Left cardiac atrium (tissue), 4 donors: ENCODE results near the gene CREBBP. TPM values are rescaled to one million over a fixed set of nuclear protein-coding genes. Genes with fewer than 3 reads are reported as not detected.

Experiments used
- ATAC-seq, 2 donors: fragments of 200-7000 bp; cut with Tn5 transposase; one replicate each; pipeline ENCODE4 v1.9.1; 2020; ENCODE audit warnings: mild to moderate bottlenecking in 2 of 2, moderate library complexity in 2 of 2
- DNase-seq: peaks from one replicate; pipeline ENCODE4 v3.0.0-alpha.2; 2020
- intact Hi-C, 2 donors: fragments of 100-400 bp; cut with DNase I; formaldehyde crosslinking; loops; one replicate each; pipeline versions ENCODE4 v1.14.1 to v1.15.1; 2022 to 2023
- total RNA-seq, 2 donors: library from RNA; stranded (reverse); fragmentation: NEBNext Ultra II Directional; extraction: Animal tissue kit (Norgen Biotek cat#: 25700); gene quantifications; one replicate each; pipeline ENCODE4 v1.2.1, GENCODE V29; 2021
- donor health status: DM: no; HTN: yes; CAD: no.
- donor health status: DM: no; HTN: yes; CAD: no; lungs with severe emphysema.
- donor health status: DM: yes; HTN: yes; CAD: no.
- donor health status: Dilated cardiomyopathy.

CREBBP gene
- total RNA-seq, 2 donors from 2014 or later, result 39.0 to 39.3 TPM

GRCh38 chr16:3882531-3882930, 2.0 kb upstream of the CREBBP start:
- no peak for ATAC-seq
- intact Hi-C loops, result loop anchor here in 1 of 2 donors (5.0 kb wide), 1 partner anchor 190 kb away; no protein-coding TSS in a partner anchor

GRCh38 chr16:3881499-3881990, 1.0 kb upstream of the CREBBP start:
- DNase-seq (no peak), ATAC-seq (no peak)
- intact Hi-C loops, result loop anchor here in 1 of 2 donors (5.0 kb wide), 1 partner anchor 189 kb away; no protein-coding TSS in a partner anchor

More at GRCh38 chr16:3882531-3882930, 2.0 kb upstream of the CREBBP start:
- no peak for DNase-seq

- intact Hi-C loops, result loop anchor here (2.0 to 10.0 kb wide), 3 partner anchors 95 to 189 kb away; no protein-coding TSS in a partner anchor
- DNase-seq, result peak; percentile 84
- peak; percentile 74 to 86 for ATAC-seq
Measured at GRCh38 chr16:3879887-3880564, 487 bp downstream of the CREBBP start.

GRCh38 chr16:3879258-3879886, 1.1 kb downstream of the CREBBP start:
- intact Hi-C loops, result loop anchor here (2.0 to 10.0 kb wide), 2 partner anchors 95 to 189 kb away; no protein-coding TSS in a partner anchor
- peak; percentile 16 to 25 for ATAC-seq
- DNase-seq, result no peak

- no peak for ATAC-seq
- intact Hi-C loops, result loop anchor here (2.0 to 10.0 kb wide), 2 partner anchors 94 to 188 kb away; no protein-coding TSS in a partner anchor
- DNase-seq, result no peak
Measured at GRCh38 chr16:3878610-3879009, 1.9 kb downstream of the CREBBP start.

- no peak for ATAC-seq
- no peak for DNase-seq
- intact Hi-C loops, result loop anchor here in 1 of 2 donors (10.0 kb wide), 1 partner anchor 92 kb away; no protein-coding TSS in a partner anchor
Measured at GRCh38 chr16:3876695-3877094, 3.8 kb downstream of the CREBBP start.

- DNase-seq (no peak), ATAC-seq (no peak)
- intact Hi-C loops, result loop anchor here in 1 of 2 donors (10.0 kb wide), 1 partner anchor 91 kb away; no protein-coding TSS in a partner anchor
Measured at GRCh38 chr16:3876160-3876559, 4.4 kb downstream of the CREBBP start.

- DNase-seq, result no peak
- intact Hi-C loops, result loop anchor here (5.0 to 10.0 kb wide), 2 partner anchors 83 to 90 kb away; no protein-coding TSS in a partner anchor
- ATAC-seq, result no peak
Measured at GRCh38 chr16:3874794-3875692, 5.5 kb downstream of the CREBBP start.

- intact Hi-C loops, result loop anchor here (5.0 to 10.0 kb wide), 2 partner anchors 82 to 89 kb away; no protein-coding TSS in a partner anchor
- DNase-seq, result no peak
- no peak for ATAC-seq
Measured at GRCh38 chr16:3874242-3874641, 6.3 kb downstream of the CREBBP start.

- DNase-seq (no peak), ATAC-seq (peak in 1 of 2 donors; percentile 3)
- intact Hi-C loops, result loop anchor here (5.0 to 10.0 kb wide), 2 partner anchors 81 to 89 kb away; no protein-coding TSS in a partner anchor
Measured at GRCh38 chr16:3873482-3874173, 6.9 kb downstream of the CREBBP start.

GRCh38 chr16:3872216-3872895, 8.2 kb downstream of the CREBBP start:
- intact Hi-C loops, result loop anchor here (5.0 to 10.0 kb wide), 2 partner anchors 80 to 88 kb away; no protein-coding TSS in a partner anchor
- no peak for ATAC-seq
- no peak for DNase-seq

GRCh38 chr16:3868967-3869366, 11.5 kb downstream of the CREBBP start:
- DNase-seq, result no peak
- no peak for ATAC-seq
- intact Hi-C loops, result no loop called here

- no peak for DNase-seq
- intact Hi-C loops, result no loop called here
- no peak for ATAC-seq
Measured at GRCh38 chr16:3868556-3868955, 12.0 kb downstream of the CREBBP start.

GRCh38 chr16:3866703-3867431, 13.6 kb downstream of the CREBBP start:
- intact Hi-C loops, result no loop called here
- ATAC-seq, result no peak

GRCh38 chr16:3865241-3865640, 15.3 kb downstream of the CREBBP start:
- no peak for DNase-seq
- intact Hi-C loops, result no loop called here
- no peak for ATAC-seq

More at GRCh38 chr16:3866703-3867431, 13.6 kb downstream of the CREBBP start:
- DNase-seq, result no peak

- no peak for DNase-seq
- intact Hi-C loops, result no loop called here
Measured at GRCh38 chr16:3864562-3864961, 16.0 kb downstream of the CREBBP start.

GRCh38 chr16:3863587-3863986, 16.9 kb downstream of the CREBBP start:
- intact Hi-C loops, result no loop called here
- peak; percentile 49 to 50 for ATAC-seq
- DNase-seq, result no peak

More at GRCh38 chr16:3864562-3864961, 16.0 kb downstream of the CREBBP start:
- ATAC-seq, result no peak
